Endothelial cell of umbilical vein (primary cell): ENCODE measurements around the gene FOSL2. TPM values are rescaled to one million over a fixed set of nuclear protein-coding genes. Genes with fewer than 3 reads are reported as not detected.

Source experiments
- BruUV-seq: library from RNA; stranded (reverse); fragments of 400-500 nt; replicated peaks from 2 replicates; lab custom pipeline; 2021; lab: Mats Ljungman, UMichigan
- CTCF ChIA-PET: fragments of 300-600, 350-600 bp; sonication (Branson Sonifier 250); formaldehyde crosslinking; loops from one replicate; lab custom pipeline; 2021; ENCODE audit warnings: antibody characterized with exemption, inconsistent platforms; lab: Charles Lee
- POLR2A ChIA-PET: fragments of 300-600, 350-600 bp; sonication (Branson Sonifier 250); formaldehyde crosslinking; loops from one replicate; lab custom pipeline; 2021; ENCODE audit warnings: antibody characterized with exemption, inconsistent platforms; lab: Charles Lee
- DNase-seq: peaks from one replicate; pipeline ENCODE4 v3.0.0-alpha.2; 2011; ENCODE audit warnings: low read depth, low spot score
- FAIRE-seq: peaks from 2 replicates; lab custom pipeline; 2011; peaks lifted over from hg19 to GRCh38; lab: Jason Lieb, UNC
- H2AFZ ChIP-seq: 2 replicates; pipeline ENCODE4 v1.6.0; 2012; ENCODE audit warnings: low read depth, low read length, control low read depth, inconsistent platforms
- H3K27ac ChIP-seq: 2 replicates; pipeline ENCODE4 v1.5.1; 2011; ENCODE audit warnings: low read depth, mild to moderate bottlenecking, control low read depth, low read length, moderate library complexity; ENCODE audit not compliant: insufficient read depth
- H3K27me3 ChIP-seq, 2 experiments: 2 replicates each; pipeline versions ENCODE4 v1.6.0 to v1.6.1; 2011; ENCODE audit warnings: low read length in 2 of 2, mixed read lengths in 1 of 2; ENCODE audit not compliant: control insufficient read depth in 2 of 2, insufficient read depth in 2 of 2
- H3K36me3 ChIP-seq, 2 experiments: 2 replicates in 1 of 2; 3 replicates in 1 of 2; pipeline ENCODE4 v1.5.1; 2011; ENCODE audit warnings: low read length in 2 of 2, mild to moderate bottlenecking in 1 of 2, moderate library complexity in 1 of 2; ENCODE audit not compliant: control insufficient read depth in 2 of 2, insufficient read depth in 2 of 2; ENCODE audit errors: extremely low read depth in 1 of 2
- H3K4me1 ChIP-seq: 3 replicates; pipeline ENCODE4 v1.5.1; 2011; ENCODE audit warnings: mild to moderate bottlenecking, low read length; ENCODE audit not compliant: control insufficient read depth, insufficient read depth; ENCODE audit errors: extremely low read depth
- H3K4me2 ChIP-seq: 2 replicates; pipeline ENCODE4 v1.6.1; 2011; ENCODE audit warnings: low read length, control low read depth, mixed read lengths; ENCODE audit not compliant: insufficient read depth
- H3K4me3 ChIP-seq, 3 experiments: fragments of 200-600 bp in 1 of 3; sonication (generic), shearing (Covaris generic) in 1 of 3; replicated peaks in 1 of 3; 2 replicates each; pipeline ENCODE4 v1.5.1; 2011 to 2016; ENCODE audit warnings: control low read depth in 3 of 3, low read length in 3 of 3, mild to moderate bottlenecking in 2 of 3, inconsistent platforms in 1 of 3, low read depth in 1 of 3, moderate library complexity in 1 of 3; ENCODE audit not compliant: insufficient read depth in 1 of 3
- H3K79me2 ChIP-seq: 2 replicates; pipeline ENCODE4 v1.6.0; 2012; ENCODE audit warnings: low read length, inconsistent platforms; ENCODE audit not compliant: control insufficient read depth, insufficient read depth
- H3K9ac ChIP-seq: replicated peaks from 2 replicates; pipeline ENCODE3; 2011; ENCODE audit warnings: low read length, control low read depth; ENCODE audit not compliant: insufficient read depth; ENCODE audit errors: extremely low read depth
- H3K9me1 ChIP-seq: replicated peaks from 3 replicates; pipeline ENCODE4 v1.6.0; 2011; ENCODE audit warnings: mild to moderate bottlenecking, low read length; ENCODE audit not compliant: control insufficient read depth, insufficient read depth; ENCODE audit errors: extremely low read depth
- H3K9me3 ChIP-seq: replicated peaks from 2 replicates; pipeline ENCODE4 v1.5.1; 2012; ENCODE audit warnings: low read length, inconsistent platforms; ENCODE audit not compliant: control insufficient read depth, insufficient read depth
- H4K20me1 ChIP-seq: replicated peaks from 2 replicates; pipeline ENCODE3; 2011; ENCODE audit warnings: mild to moderate bottlenecking, low read length; ENCODE audit not compliant: control insufficient read depth, insufficient read depth; ENCODE audit errors: extremely low read depth
- CTCF ChIP-seq, 2 donors: IDR thresholded peaks; 1 replicate in 1 of 2; 2 replicates in 1 of 2; pipeline ENCODE4 v1.5.1; 2011; ENCODE audit warnings: low read length in 2 of 2, mild to moderate bottlenecking in 2 of 2, moderate library complexity in 2 of 2, control low read depth in 1 of 2, inconsistent platforms in 1 of 2, low read depth in 1 of 2; ENCODE audit not compliant: insufficient read depth in 1 of 2; ENCODE audit errors: extremely low read depth in 1 of 2
- EZH2 ChIP-seq: IDR thresholded peaks from 2 replicates; pipeline ENCODE4 v1.6.1; 2012; ENCODE audit warnings: borderline replicate concordance, low read depth, mild to moderate bottlenecking, moderate library complexity, low read length, inconsistent platforms; ENCODE audit not compliant: severe bottlenecking
- FOS ChIP-seq: IDR thresholded peaks from 2 replicates; pipeline ENCODE4 v1.6.1; 2011; ENCODE audit warnings: mild to moderate bottlenecking, low read length, moderate library complexity, borderline replicate concordance; ENCODE audit not compliant: insufficient read depth
- GATA2 ChIP-seq: IDR thresholded peaks from 2 replicates; pipeline ENCODE4 v1.7.0; 2011; ENCODE audit warnings: low read depth, mild to moderate bottlenecking, moderate library complexity, mixed read lengths, low read length; ENCODE audit not compliant: insufficient read length, insufficient read depth
- JUN ChIP-seq: IDR thresholded peaks from 2 replicates; pipeline ENCODE4 v1.6.1; 2011; ENCODE audit warnings: borderline replicate concordance, low read depth; ENCODE audit not compliant: insufficient read length, insufficient read depth
- MYC ChIP-seq: IDR thresholded peaks from one replicate; pipeline ENCODE4 v1.6.1; 2011; ENCODE audit warnings: mild to moderate bottlenecking, low read depth, low read length
- POLR2A ChIP-seq: IDR thresholded peaks from 2 replicates; pipeline ENCODE4 v1.6.1; 2012; ENCODE audit warnings: low read depth, mild to moderate bottlenecking, control low read depth, low read length
- POLR2AphosphoS5 ChIP-seq: IDR thresholded peaks from 2 replicates; pipeline ENCODE4 v1.6.1; 2012; ENCODE audit warnings: low read depth, mild to moderate bottlenecking, control low read depth, low read length, moderate library complexity; ENCODE audit not compliant: insufficient read depth
- dilution Hi-C: fragments of 300-500 bp; cut with MboI; formaldehyde crosslinking; loops from one replicate; pipeline ENCODE4 v1.15.0; 2019; ENCODE audit warnings: low sequenced_read_pairs; ENCODE audit not compliant: extremely low pct_ligation_motif_present
- intact Hi-C: fragments of 100-400 bp; cut with micrococcal nuclease; formaldehyde crosslinking; loops from one replicate; pipeline ENCODE4 v1.10.0; 2022
- polyA plus RNA-seq, 4 experiments: library from polyadenylated mRNA; depleted of rRNA in 3 of 4; stranded (reverse) in 3 of 4; unstranded in 1 of 4; fragments of >200 nt; gene quantifications; 2 replicates each; pipeline versions ENCODE4 v1.2.1 to v1.2.3, GENCODE V29; 2011 to 2012; ENCODE audit warnings: missing spikeins in 1 of 4
- total RNA-seq: library from RNA; stranded (reverse); gene quantifications from 2 replicates; pipeline ENCODE4 v1.2.3, GENCODE V29; 2021
- TF ChIP-seq, protein P1 (sequence below): IDR thresholded peaks from 2 replicates; pipeline ENCODE4 v1.6.1; 2011; ENCODE audit not compliant: insufficient read depth, insufficient read length

The FOSL2 gene
- total and polyA plus RNA-seq, 2 donors (not counting 3 experiments of a cell fraction or from before 2014, with no cell fraction given): 43.9 to 85.3 TPM

DNA sequence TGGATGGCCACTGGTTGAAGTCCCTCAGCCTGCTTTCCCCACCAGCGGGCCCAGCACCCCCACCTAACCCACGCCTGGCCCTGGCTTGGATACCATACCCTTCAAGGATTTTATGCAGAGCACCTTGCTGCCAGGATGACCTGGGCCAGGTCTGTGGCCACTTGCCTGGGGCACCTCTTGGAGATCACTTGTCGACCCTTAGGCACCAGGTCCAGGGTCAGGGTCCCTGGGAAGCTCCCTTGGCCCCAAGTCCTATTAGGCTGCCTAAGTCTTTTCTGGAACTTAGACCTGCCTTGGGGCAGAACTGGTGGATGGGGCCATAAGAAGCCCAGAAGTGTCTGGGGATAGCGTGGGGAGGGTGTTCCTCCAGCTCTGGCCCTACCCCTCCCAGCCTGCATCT, 39.1 kb downstream of the FOSL2 start:
- Histone ChIP-seq H3K27ac (no peak overlapping the region), H3K4me3 (no peak overlapping the region), H3K9me1 (no peaks in the 10 kb centered on the region), H3K9me3 (no peaks in the 10 kb centered on the region), H2AFZ (no peak overlapping the region), H3K9ac (no peak overlapping the region), H3K4me1 (no peaks in the 10 kb centered on the region), H3K36me3 (no peaks in the 10 kb centered on the region), H3K27me3 (no peaks in the 10 kb centered on the region), H3K79me2 (no peaks in the 10 kb centered on the region), H4K20me1 (no peaks in the 10 kb centered on the region), H3K4me2 (no peak overlapping the region)
- no peak for TF ChIP-seq JUN
- no peak for TF ChIP-seq POLR2A
- TF ChIP-seq EZH2: no peak
- no peak for TF ChIP-seq MYC
- TF ChIP-seq CTCF (IDR thresholded peaks at IDR 0.05; ENCODE audit: extremely low read depth in 1 of 2, insufficient read depth in 1 of 2, low read depth in 1 of 2, low read length in 2 of 2): no peak
- TF ChIP-seq, protein P1, sequence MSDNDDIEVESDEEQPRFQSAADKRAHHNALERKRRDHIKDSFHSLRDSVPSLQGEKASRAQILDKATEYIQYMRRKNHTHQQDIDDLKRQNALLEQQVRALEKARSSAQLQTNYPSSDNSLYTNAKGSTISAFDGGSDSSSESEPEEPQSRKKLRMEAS: no peak
- TF ChIP-seq GATA2: no peak
- TF ChIP-seq POLR2AphosphoS5: no peak
- TF ChIP-seq FOS: no peak
- DNase-seq (no peak), FAIRE-seq (no peak)
- dilution Hi-C loops (no loop called here), intact Hi-C loops (no loop called here)
- BruUV-seq: no TSS peak
- ChIA-PET POLR2A (no interaction called here), CTCF (no interaction called here)
